K562 (cell line): Measurements from ENCODE around the gene SOWAHD. TPM values are rescaled to one million over a fixed set of nuclear protein-coding genes. Genes with fewer than 3 reads are reported as not detected.

Experiments used
- HDAC6 ChIP-seq: IDR thresholded peaks from 2 replicates; pipeline ENCODE4 v1.6.1; 2012; ENCODE audit warnings: low read depth, mild to moderate bottlenecking, control low read depth, inconsistent platforms, low read length, moderate library complexity
- HDAC8 ChIP-seq: fragments of 450-650 bp; IDR thresholded peaks from 2 replicates; pipeline ENCODE4 v1.6.1; 2016; ENCODE audit warnings: mild to moderate bottlenecking, missing genetic modification characterization, moderate library complexity, missing compliant biosample characterization
- KLF16 ChIP-seq: IDR thresholded peaks from 2 replicates; pipeline ENCODE4 v1.6.1; 2016; ENCODE audit warnings: antibody characterized with exemption
- MYC ChIP-seq, 2 experiments: fragments of 250-450 bp in 1 of 2; sonication (Bioruptor Pico) in 1 of 2; IDR thresholded peaks; 2 replicates each; pipeline versions ENCODE4 v1.5.1 to v1.6.1; 2012 to 2021; ENCODE audit warnings: low read depth in 2 of 2, borderline replicate concordance in 1 of 2, improper control_type of control experiment in 1 of 2, low read length in 1 of 2, mild to moderate bottlenecking in 1 of 2, moderate library complexity in 1 of 2
- NCOA4 ChIP-seq: fragments of 450-650 bp; IDR thresholded peaks from 2 replicates; pipeline ENCODE4 v1.6.1; 2018; ENCODE audit warnings: mild to moderate bottlenecking; ENCODE audit not compliant: partially characterized antibody
- NELFE ChIP-seq: IDR thresholded peaks from 2 replicates; pipeline ENCODE4 v1.6.1; 2011; ENCODE audit warnings: mild to moderate bottlenecking; ENCODE audit not compliant: insufficient read depth, insufficient read length
- RBM17 ChIP-seq: fragments of 200-400 bp; formaldehyde crosslinking; IDR thresholded peaks from 2 replicates; pipeline ENCODE4 v1.6.1; 2017; ENCODE audit warnings: low read depth, mild to moderate bottlenecking, low read length, borderline replicate concordance
- SUPT5H ChIP-seq: fragments of 450-650 bp; IDR thresholded peaks from 2 replicates; pipeline ENCODE4 v1.6.1; 2016
- ZBTB11 ChIP-seq, 3 experiments: fragments of 200-800 bp in 1 of 3; fragments of 250-450 bp in 1 of 3; fragments of 450-650 bp in 1 of 3; sonication (Bioruptor Pico) in 1 of 3; sonication (Bioruptor generic) in 1 of 3; formaldehyde crosslinking in 1 of 3; IDR thresholded peaks; 2 replicates each; pipeline versions ENCODE4 v1.6.1 to v1.8.0; 2016 to 2022; ENCODE audit warnings: mild to moderate bottlenecking in 2 of 3, missing genetic modification characterization in 2 of 3, missing compliant biosample characterization in 1 of 3, moderate library complexity in 1 of 3
- ZBTB9 ChIP-seq: fragments of 450-650 bp; formaldehyde crosslinking; IDR thresholded peaks from 2 replicates; pipeline ENCODE4 v1.4.0; 2020; ENCODE audit warnings: mild to moderate bottlenecking, moderate library complexity
- ZNF165 ChIP-seq: fragments of 250-450 bp; sonication (Bioruptor Pico); IDR thresholded peaks from 2 replicates; pipeline ENCODE4 v1.4.0; 2020; ENCODE audit warnings: borderline replicate concordance
- ZNF280A ChIP-seq: fragments of 450-650 bp; IDR thresholded peaks from 2 replicates; pipeline ENCODE4 v1.6.1; 2018; ENCODE audit warnings: mild to moderate bottlenecking, low read depth; ENCODE audit not compliant: partially characterized antibody
- ZNF717 ChIP-seq: fragments of 250-450 bp; sonication (Bioruptor Pico); IDR thresholded peaks from 2 replicates; pipeline ENCODE4 v1.5.0; 2021
- polyA plus RNA-seq, 8 experiments: library from polyadenylated mRNA; depleted of rRNA in 4 of 8; stranded (reverse) in 5 of 8; unstranded in 3 of 8; fragments of >200 nt; fragmentation: Nextera tagmentation in 2 of 8; fragmentation: Illumina TruSeq in 1 of 8; extraction: Ambion mirVana in 2 of 8; extraction: Trizol in 1 of 8; gene quantifications; 2 replicates each; pipeline versions ENCODE4 v1.2.1 to v1.2.3, GENCODE V29; 2011 to 2014; ENCODE audit warnings: inconsistent platforms in 1 of 8, missing spikeins in 1 of 8
- total RNA-seq, 7 experiments: library from RNA; depleted of rRNA in 6 of 7; stranded (reverse); fragments of >200 nt in 6 of 7; fragmentation: Illumina TruSeq in 2 of 7; extraction: Trizol in 2 of 7; gene quantifications; 2 replicates each; pipeline versions ENCODE4 v1.2.1 to v1.2.3, GENCODE V29; 2011 to 2021; ENCODE audit warnings: low replicate concordance in 1 of 7
- TF ChIP-seq, protein P1 (sequence below): sonication (generic); formaldehyde crosslinking; IDR thresholded peaks from 2 replicates; pipeline ENCODE4 v1.8.0; 2022; ENCODE audit warnings: mild to moderate bottlenecking, missing genetic modification reagents
- TF ChIP-seq, protein P2 (sequence below): sonication (generic); formaldehyde crosslinking; IDR thresholded peaks from 2 replicates; pipeline ENCODE4 v1.8.1; 2023; ENCODE audit warnings: mild to moderate bottlenecking, missing genetic modification reagents

The SOWAHD gene
- total and polyA plus RNA-seq, 9 of the 15 experiments (the other 6 are each of a cell fraction or from before 2014, with no cell fraction given) = 0.13 to 0.29 TPM; not detected in 7

- TF ChIP-seq, protein P1, sequence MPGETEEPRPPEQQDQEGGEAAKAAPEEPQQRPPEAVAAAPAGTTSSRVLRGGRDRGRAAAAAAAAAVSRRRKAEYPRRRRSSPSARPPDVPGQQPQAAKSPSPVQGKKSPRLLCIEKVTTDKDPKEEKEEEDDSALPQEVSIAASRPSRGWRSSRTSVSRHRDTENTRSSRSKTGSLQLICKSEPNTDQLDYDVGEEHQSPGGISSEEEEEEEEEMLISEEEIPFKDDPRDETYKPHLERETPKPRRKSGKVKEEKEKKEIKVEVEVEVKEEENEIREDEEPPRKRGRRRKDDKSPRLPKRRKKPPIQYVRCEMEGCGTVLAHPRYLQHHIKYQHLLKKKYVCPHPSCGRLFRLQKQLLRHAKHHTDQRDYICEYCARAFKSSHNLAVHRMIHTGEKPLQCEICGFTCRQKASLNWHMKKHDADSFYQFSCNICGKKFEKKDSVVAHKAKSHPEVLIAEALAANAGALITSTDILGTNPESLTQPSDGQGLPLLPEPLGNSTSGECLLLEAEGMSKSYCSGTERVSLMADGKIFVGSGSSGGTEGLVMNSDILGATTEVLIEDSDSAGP (CRISPR knock-in tag) = no peak; the same call in 1 of the 2 replicates
- TF ChIP-seq SUPT5H (peak; percentile 97), KLF16 (no peak), ZNF280A (no peak), HDAC6 (no peak), ZNF717 (CRISPR knock-in tag) (no peak), ZBTB11 (CRISPR knock-in tag; IDR thresholded peaks at IDR 0.05) (peak in 1 of 3 experiments; percentile 67; a peak in 1 of 6 replicates), NELFE (no peak), HDAC8 (tag) (no peak), ZNF165 (CRISPR knock-in tag) (no peak), ZBTB9 (CRISPR knock-in tag) (peak; percentile 93; the same call in 1 of the 2 replicates), NCOA4 (no peak), MYC (IDR thresholded peaks at IDR 0.05; ENCODE audit: low read depth, low read length) (peak; percentile 96), MYC (CRISPR knock-in tag; IDR thresholded peaks at IDR 0.05; ENCODE audit: borderline replicate concordance, low read depth) (peak; percentile 70; the same call in 1 of the 2 replicates), RBM17 (no peak)
- TF ChIP-seq, protein P2, sequence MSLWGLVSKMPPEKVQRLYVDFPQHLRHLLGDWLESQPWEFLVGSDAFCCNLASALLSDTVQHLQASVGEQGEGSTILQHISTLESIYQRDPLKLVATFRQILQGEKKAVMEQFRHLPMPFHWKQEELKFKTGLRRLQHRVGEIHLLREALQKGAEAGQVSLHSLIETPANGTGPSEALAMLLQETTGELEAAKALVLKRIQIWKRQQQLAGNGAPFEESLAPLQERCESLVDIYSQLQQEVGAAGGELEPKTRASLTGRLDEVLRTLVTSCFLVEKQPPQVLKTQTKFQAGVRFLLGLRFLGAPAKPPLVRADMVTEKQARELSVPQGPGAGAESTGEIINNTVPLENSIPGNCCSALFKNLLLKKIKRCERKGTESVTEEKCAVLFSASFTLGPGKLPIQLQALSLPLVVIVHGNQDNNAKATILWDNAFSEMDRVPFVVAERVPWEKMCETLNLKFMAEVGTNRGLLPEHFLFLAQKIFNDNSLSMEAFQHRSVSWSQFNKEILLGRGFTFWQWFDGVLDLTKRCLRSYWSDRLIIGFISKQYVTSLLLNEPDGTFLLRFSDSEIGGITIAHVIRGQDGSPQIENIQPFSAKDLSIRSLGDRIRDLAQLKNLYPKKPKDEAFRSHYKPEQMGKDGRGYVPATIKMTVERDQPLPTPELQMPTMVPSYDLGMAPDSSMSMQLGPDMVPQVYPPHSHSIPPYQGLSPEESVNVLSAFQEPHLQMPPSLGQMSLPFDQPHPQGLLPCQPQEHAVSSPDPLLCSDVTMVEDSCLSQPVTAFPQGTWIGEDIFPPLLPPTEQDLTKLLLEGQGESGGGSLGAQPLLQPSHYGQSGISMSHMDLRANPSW (CRISPR knock-in tag) = 0 out of 2 replicates have a peak, but pooled peaks have one; percentile 0
These were observed 33.2 kb downstream of the SOWAHD start, which contains the start of gene RPL39 (continued) for GRCh38 chrX:119791437-119792231.
